IPS-15b (cell line): Measurements from ENCODE around the gene WNK1.
"Not testable (repeated sequence)": the region's sequence is repeated elsewhere in the genome, so short reads cannot be mapped to it uniquely, and the experiment has no call there.

Experiments used
- H3K27me3 ChIP-seq: one replicate; pipeline ENCODE4 v1.6.1; 2013; ENCODE audit warnings: low read length; ENCODE audit not compliant: control insufficient read depth, insufficient read depth
- H3K36me3 ChIP-seq: one replicate; pipeline ENCODE4 v1.6.1; 2013; ENCODE audit warnings: low read length; ENCODE audit not compliant: control insufficient read depth, insufficient read depth
- H3K4me1 ChIP-seq: one replicate; pipeline ENCODE4 v1.6.1; 2013; ENCODE audit warnings: mild to moderate bottlenecking, low read length; ENCODE audit not compliant: control insufficient read depth, insufficient read depth
- H3K4me3 ChIP-seq: one replicate; pipeline ENCODE4 v1.5.1; 2013; ENCODE audit warnings: low read depth, low read length
- H3K9ac ChIP-seq: one replicate; pipeline ENCODE4 v1.6.1; 2013; ENCODE audit warnings: low read depth, mild to moderate bottlenecking, low read length
- H3K9me3 ChIP-seq: one replicate; pipeline ENCODE4 v1.6.1; 2013; ENCODE audit warnings: mild to moderate bottlenecking, low read length; ENCODE audit not compliant: control insufficient read depth, insufficient read depth

WNK1 gene

GRCh38 chr12:836952-837351 is 84.6 kb downstream of the WNK1 start:
- H3K4me3 ChIP-seq, result no peak overlapping the region
- no peak overlapping the region for H3K9ac ChIP-seq
- H3K9me3 ChIP-seq, result no peaks in the 10 kb centered on the region
- no peaks in the 10 kb centered on the region for H3K27me3 ChIP-seq
- H3K4me1 ChIP-seq, result no peaks in the 10 kb centered on the region
- no peaks in the 10 kb centered on the region for H3K36me3 ChIP-seq

GRCh38 chr12:837548-837947 is 85.2 kb downstream of the WNK1 start:
- no peak overlapping the region for H3K9ac ChIP-seq
- H3K4me3 ChIP-seq, result no peak overlapping the region
- H3K27me3 ChIP-seq, result no peaks in the 10 kb centered on the region
- H3K9me3 ChIP-seq, result no peaks in the 10 kb centered on the region
- no peaks in the 10 kb centered on the region for H3K4me1 ChIP-seq
- no peaks in the 10 kb centered on the region for H3K36me3 ChIP-seq

- no peaks in the 10 kb centered on the region for H3K9me3 ChIP-seq
- H3K36me3 ChIP-seq, result no peaks in the 10 kb centered on the region
- H3K9ac ChIP-seq, result no peak overlapping the region
- no peaks in the 10 kb centered on the region for H3K4me1 ChIP-seq
- H3K4me3 ChIP-seq, result no peak overlapping the region
- H3K27me3 ChIP-seq, result no peaks in the 10 kb centered on the region
Measured at GRCh38 chr12:843609-844008, 91.2 kb downstream of the WNK1 start.

GRCh38 chr12:846421-846820 is 94.0 kb downstream of the WNK1 start:
- no peaks in the 10 kb centered on the region for H3K9me3 ChIP-seq
- H3K4me1 ChIP-seq, result no peaks in the 10 kb centered on the region

GRCh38 chr12:848173-848865 is 95.9 kb downstream of the WNK1 start:
- H3K4me3 ChIP-seq, result no peak overlapping the region
- no peaks in the 10 kb centered on the region for H3K4me1 ChIP-seq
- H3K27me3 ChIP-seq, result no peaks in the 10 kb centered on the region
- no peaks in the 10 kb centered on the region for H3K36me3 ChIP-seq
- H3K9me3 ChIP-seq, result no peaks in the 10 kb centered on the region
- H3K9ac ChIP-seq, result no peak overlapping the region

More at GRCh38 chr12:846421-846820, 94.0 kb downstream of the WNK1 start:
- Histone ChIP-seq H3K4me3 (no peak overlapping the region), H3K36me3 (no peaks in the 10 kb centered on the region), H3K27me3 (no peaks in the 10 kb centered on the region), H3K9ac (no peak overlapping the region)

GRCh38 chr12:848882-849527 is 96.6 kb downstream of the WNK1 start:
- Histone ChIP-seq H3K9me3 (no peaks in the 10 kb centered on the region), H3K27me3 (no peaks in the 10 kb centered on the region), H3K4me3 (no peak overlapping the region), H3K36me3 (no peaks in the 10 kb centered on the region), H3K4me1 (no peaks in the 10 kb centered on the region), H3K9ac (no peak overlapping the region)

GRCh38 chr12:849733-850437 is 97.5 kb downstream of the WNK1 start:
- not testable (repeated sequence) for H3K36me3 ChIP-seq, H3K9me3 ChIP-seq, H3K9ac ChIP-seq, H3K4me3 ChIP-seq, H3K27me3 ChIP-seq, H3K4me1 ChIP-seq

GRCh38 chr12:851343-851742 is 99.0 kb downstream of the WNK1 start:
- no peak overlapping the region for H3K9ac ChIP-seq

GRCh38 chr12:851913-852312 is 99.5 kb downstream of the WNK1 start:
- Histone ChIP-seq H3K9me3 (no peaks in the 10 kb centered on the region), H3K27me3 (no peaks in the 10 kb centered on the region), H3K4me1 (no peaks in the 10 kb centered on the region), H3K4me3 (no peak overlapping the region), H3K9ac (no peak overlapping the region), H3K36me3 (no peaks in the 10 kb centered on the region)

More at GRCh38 chr12:851343-851742, 99.0 kb downstream of the WNK1 start:
- H3K36me3 ChIP-seq, result no peaks in the 10 kb centered on the region
- H3K4me3 ChIP-seq, result no peak overlapping the region
- no peaks in the 10 kb centered on the region for H3K9me3 ChIP-seq
- H3K4me1 ChIP-seq, result no peaks in the 10 kb centered on the region
- no peaks in the 10 kb centered on the region for H3K27me3 ChIP-seq

GRCh38 chr12:852864-853263 is 100.5 kb downstream of the WNK1 start:
- Histone ChIP-seq H3K4me3 (no peak overlapping the region), H3K9me3 (no peaks in the 10 kb centered on the region), H3K4me1 (no peaks in the 10 kb centered on the region), H3K36me3 (peaks cover 2% of the 10 kb centered on the region), H3K27me3 (no peaks in the 10 kb centered on the region), H3K9ac (no peak overlapping the region)

- Histone ChIP-seq H3K4me1 (no peaks in the 10 kb centered on the region), H3K9ac (no peak overlapping the region), H3K9me3 (no peaks in the 10 kb centered on the region), H3K4me3 (no peak overlapping the region), H3K27me3 (no peaks in the 10 kb centered on the region), H3K36me3 (peaks cover 17% of the 10 kb centered on the region)
Measured at GRCh38 chr12:857611-858010, 105.2 kb downstream of the WNK1 start.
